SU-DHL-6 (cell line): ENCODE data around the gene TOP3A.

Experiments used
- CTCF ChIP-seq: fragments of 200-600 bp; sonication (generic); IDR thresholded peaks from one replicate; pipeline ENCODE4 v1.5.1; 2017; ENCODE audit warnings: antibody characterized with exemption, mild to moderate bottlenecking, low read length, moderate library complexity; ENCODE audit not compliant: insufficient read depth, poor library complexity, severe bottlenecking
- EZH2phosphoT487 ChIP-seq: fragments of 200-600 bp; sonication (generic), shearing (Covaris generic); conservative IDR thresholded peaks from 2 replicates; pipeline ENCODE4 v1.6.1; 2018; ENCODE audit warnings: mild to moderate bottlenecking, antibody characterized with exemption, low read length, moderate library complexity, mixed read lengths

DNA sequence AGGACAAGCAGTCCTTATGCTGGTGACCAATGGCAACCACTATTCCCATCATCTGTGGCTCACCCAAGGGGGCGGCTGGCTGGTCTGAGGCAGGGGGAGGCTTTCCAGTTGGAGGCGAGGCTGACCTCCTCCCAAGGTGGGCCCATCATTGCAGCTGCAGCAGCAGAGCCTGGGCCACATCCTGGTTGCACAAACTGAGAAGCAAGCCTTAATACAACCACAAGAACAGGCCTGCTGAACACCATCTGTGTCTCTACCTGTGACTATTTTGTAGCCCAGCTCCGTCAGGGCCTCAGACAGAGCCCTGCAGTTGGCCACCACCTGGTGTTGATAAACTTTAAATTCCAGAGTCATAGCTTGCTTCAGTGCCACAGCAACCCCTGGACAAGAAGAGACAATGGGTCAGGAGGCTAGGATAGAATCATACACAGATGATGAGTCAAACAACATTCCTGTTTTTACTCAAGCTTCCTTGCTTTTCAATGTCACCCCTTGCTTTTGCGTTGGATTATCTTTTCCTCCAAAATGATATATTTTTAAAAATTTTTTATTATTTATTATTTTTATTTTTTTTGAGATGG lies 18.2 kb upstream of the TOP3A start:
- TF ChIP-seq CTCF (no peak), EZH2phosphoT487 (no peak)
